Endodermal cell (in vitro differentiated cells): ENCODE results near the gene SLC6A1. TPM values are rescaled to one million over a fixed set of nuclear protein-coding genes. Genes with fewer than 3 reads are reported as not detected.

Experiments used
- DNase-seq: peaks from one replicate; pipeline ENCODE4 v3.0.0-alpha.2; 2017
- H3K27ac ChIP-seq: 2 replicates; pipeline ENCODE4 v1.5.1; 2013; ENCODE audit warnings: mild to moderate bottlenecking, low read depth, low read length, moderate library complexity
- H3K27me3 ChIP-seq: 2 replicates; pipeline ENCODE4 v1.6.1; 2013; ENCODE audit warnings: mild to moderate bottlenecking, low read length, moderate library complexity; ENCODE audit not compliant: insufficient read depth, control insufficient read depth, poor library complexity, severe bottlenecking
- H3K36me3 ChIP-seq: 2 replicates; pipeline ENCODE4 v1.7.0; 2013; ENCODE audit warnings: mild to moderate bottlenecking, low read length, moderate library complexity; ENCODE audit not compliant: control insufficient read depth, insufficient read depth
- H3K4me1 ChIP-seq: one replicate; pipeline ENCODE4 v1.7.0; 2013; ENCODE audit warnings: low read length; ENCODE audit not compliant: control insufficient read depth, insufficient read depth
- H3K4me3 ChIP-seq: 2 replicates; pipeline ENCODE4 v1.5.1; 2013; ENCODE audit warnings: mild to moderate bottlenecking, low read length, moderate library complexity
- H3K9ac ChIP-seq: 2 replicates; pipeline ENCODE4 v1.6.1; 2013; ENCODE audit warnings: mild to moderate bottlenecking, low read length, moderate library complexity; ENCODE audit not compliant: poor library complexity, severe bottlenecking; ENCODE audit errors: extremely low read depth
- H3K9me3 ChIP-seq: 2 replicates; pipeline ENCODE4 v1.6.1; 2013; ENCODE audit warnings: mild to moderate bottlenecking, low read length, moderate library complexity; ENCODE audit not compliant: control insufficient read depth
- H3K27ac Mint-ChIP-seq: 2 replicates; pipeline ENCODE4 v1.8.0; 2020; ENCODE audit warnings: mixed read lengths
- H3K27me3 Mint-ChIP-seq: 2 replicates; pipeline ENCODE4 v1.8.0; 2021; ENCODE audit warnings: mild to moderate bottlenecking, mixed read lengths; ENCODE audit not compliant: insufficient read depth
- H3K36me3 Mint-ChIP-seq: 2 replicates; pipeline ENCODE4 v1.8.0; 2020; ENCODE audit warnings: low read depth, mixed read lengths
- H3K4me1 Mint-ChIP-seq: 2 replicates; pipeline ENCODE4 v1.8.0; 2020; ENCODE audit warnings: mixed read lengths
- H3K4me3 Mint-ChIP-seq: 2 replicates; pipeline ENCODE4 v1.8.0; 2020; ENCODE audit warnings: mild to moderate bottlenecking, moderate library complexity, mixed read lengths
- H3K9me3 Mint-ChIP-seq: 2 replicates; pipeline ENCODE4 v1.8.0; 2020; ENCODE audit warnings: mild to moderate bottlenecking, mixed read lengths
- WGBS, 2 experiments: methylation state at CpG; one replicate each; pipeline versions ENCODE4 v1.1.5 to v1.1.7; 2013; ENCODE audit warnings: missing lambda C conversion rate in 2 of 2, mixed read lengths in 1 of 2; ENCODE audit not compliant: insufficient coverage in 1 of 2, insufficient read length in 1 of 2; 5-methylcytosine and 5-hydroxymethylcytosine counted together
- total RNA-seq, 2 donors: library from RNA; stranded (reverse); fragmentation: NEBNext Ultra II Directional in 1 of 2; extraction: Animal tissue kit (Norgen Biotek cat#: 25700) in 1 of 2; gene quantifications; 2 replicates in 1 of 2; 3 replicates in 1 of 2; pipeline ENCODE4 v1.2.1, GENCODE V29; 2021
- TF ChIP-seq, protein P1 (sequence below): fragments of 200-600 bp; sonication (generic); conservative IDR thresholded peaks from 2 replicates; pipeline ENCODE4 v1.5.0; 2021; ENCODE audit warnings: antibody characterized with exemption, mild to moderate bottlenecking

The SLC6A1 gene
- total RNA-seq, 2 donors from 2014 or later: 0.42 to 3.6 TPM

DNA sequence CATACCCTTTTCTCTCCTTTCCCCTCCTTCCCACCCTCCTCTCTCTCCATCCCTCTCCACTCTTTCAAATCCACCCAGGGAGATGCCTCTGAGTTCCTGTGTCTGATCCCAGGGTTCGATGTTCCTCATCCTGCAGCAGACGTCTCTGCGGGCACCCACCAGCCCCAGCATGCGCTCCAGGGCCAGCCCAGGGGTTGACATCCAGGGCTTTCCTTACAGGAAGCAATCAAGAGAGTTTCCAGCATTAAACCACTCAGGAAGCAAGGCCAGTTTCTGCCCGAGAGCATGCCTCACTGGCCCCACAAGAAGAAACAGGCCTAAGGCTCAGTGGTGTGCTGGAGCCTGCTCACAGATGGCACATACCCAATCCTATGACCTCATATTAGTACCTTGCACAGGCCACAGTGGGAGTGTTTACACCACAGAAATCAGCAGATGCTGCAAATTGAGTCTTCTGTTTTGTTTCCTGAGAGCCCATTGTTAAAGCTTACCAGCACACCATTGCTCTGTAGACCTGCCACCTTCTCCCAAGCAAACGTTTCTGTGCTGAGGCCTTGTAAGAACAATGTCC, 13.2 kb downstream of the SLC6A1 start:
- Histone ChIP-seq H3K27me3 (no peaks in the 10 kb centered on the region), H3K9me3 (no peaks in the 10 kb centered on the region)
- peaks cover 8% of the 10 kb centered on the region for H3K27me3 Mint-ChIP-seq

DNA sequence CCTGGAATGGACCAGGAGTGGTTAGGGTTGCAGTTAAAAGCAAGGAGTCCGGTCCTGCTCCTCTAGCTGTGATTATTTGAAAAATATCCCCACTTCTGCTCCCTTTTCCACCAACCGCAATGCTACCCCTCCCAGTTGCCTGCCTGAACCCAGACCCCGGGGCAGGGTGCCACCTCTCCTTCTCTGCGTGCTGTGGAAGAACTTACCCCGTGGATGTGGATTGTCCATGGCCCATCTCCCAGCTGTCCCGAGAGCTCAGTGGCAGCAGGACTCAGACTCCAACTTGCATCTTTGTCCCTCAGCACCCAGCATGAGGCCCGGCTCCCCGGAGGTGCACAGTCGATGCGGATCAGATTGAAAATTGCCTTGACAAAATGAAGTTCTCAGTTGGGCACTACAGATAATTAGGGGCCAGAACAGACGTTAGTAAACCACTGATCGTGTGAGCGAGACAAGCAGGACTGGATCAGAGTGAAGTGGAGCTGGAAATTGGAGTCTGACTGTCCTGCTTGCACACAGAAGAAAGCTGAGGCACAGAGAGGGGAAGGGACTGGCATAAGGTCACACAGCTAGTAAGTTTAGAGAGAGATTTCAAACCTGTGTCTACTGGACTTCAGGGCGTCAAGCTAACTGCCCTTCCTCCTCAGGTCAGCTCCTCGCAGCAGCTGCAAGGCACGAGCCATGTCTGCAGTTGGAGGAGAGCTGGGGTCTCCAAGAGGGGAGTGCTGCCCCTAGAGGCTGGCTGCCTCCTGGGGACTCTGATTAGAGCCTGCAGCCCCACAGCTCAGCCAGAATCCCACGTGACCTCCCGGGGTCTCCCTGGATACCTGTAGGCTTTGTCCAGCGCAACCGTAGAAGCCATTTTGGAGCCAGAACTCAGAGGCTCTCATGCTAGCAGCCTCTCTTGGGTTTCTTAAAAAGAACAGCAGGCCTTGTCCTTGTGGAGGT, 14.7 kb downstream of the SLC6A1 start:
- no peaks in the 10 kb centered on the region for H3K27me3 ChIP-seq
- Mint-ChIP-seq H3K4me1 (peaks cover 5% of the 10 kb centered on the region), H3K4me3 (no peak overlapping the region), H3K9me3 (no peaks in the 10 kb centered on the region), H3K27ac (no peak overlapping the region), H3K27me3 (peaks cover 4% of the 10 kb centered on the region), H3K36me3 (no peaks in the 10 kb centered on the region)
- no peak overlapping the region for H3K9ac ChIP-seq
- no peaks in the 10 kb centered on the region for H3K36me3 ChIP-seq
- no peak overlapping the region for H3K4me3 ChIP-seq
- H3K9me3 ChIP-seq: no peaks in the 10 kb centered on the region
- DNase-seq: peak; percentile 89
- 82 to 84% methylated on average over 10 to 20 of the region's 20 CpGs for WGBS, 2 experiments
- TF ChIP-seq, protein P1, sequence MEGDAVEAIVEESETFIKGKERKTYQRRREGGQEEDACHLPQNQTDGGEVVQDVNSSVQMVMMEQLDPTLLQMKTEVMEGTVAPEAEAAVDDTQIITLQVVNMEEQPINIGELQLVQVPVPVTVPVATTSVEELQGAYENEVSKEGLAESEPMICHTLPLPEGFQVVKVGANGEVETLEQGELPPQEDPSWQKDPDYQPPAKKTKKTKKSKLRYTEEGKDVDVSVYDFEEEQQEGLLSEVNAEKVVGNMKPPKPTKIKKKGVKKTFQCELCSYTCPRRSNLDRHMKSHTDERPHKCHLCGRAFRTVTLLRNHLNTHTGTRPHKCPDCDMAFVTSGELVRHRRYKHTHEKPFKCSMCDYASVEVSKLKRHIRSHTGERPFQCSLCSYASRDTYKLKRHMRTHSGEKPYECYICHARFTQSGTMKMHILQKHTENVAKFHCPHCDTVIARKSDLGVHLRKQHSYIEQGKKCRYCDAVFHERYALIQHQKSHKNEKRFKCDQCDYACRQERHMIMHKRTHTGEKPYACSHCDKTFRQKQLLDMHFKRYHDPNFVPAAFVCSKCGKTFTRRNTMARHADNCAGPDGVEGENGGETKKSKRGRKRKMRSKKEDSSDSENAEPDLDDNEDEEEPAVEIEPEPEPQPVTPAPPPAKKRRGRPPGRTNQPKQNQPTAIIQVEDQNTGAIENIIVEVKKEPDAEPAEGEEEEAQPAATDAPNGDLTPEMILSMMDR: peak; percentile 76
- no peaks in the 10 kb centered on the region for H3K4me1 ChIP-seq
- H3K27ac ChIP-seq: no peak overlapping the region

More for the DNA sequence above, 13.2 kb downstream of the SLC6A1 start:
- H3K4me3 ChIP-seq: no peak overlapping the region
- H3K9ac ChIP-seq: no peak overlapping the region
- Mint-ChIP-seq H3K4me3 (no peak overlapping the region), H3K27ac (no peak overlapping the region), H3K36me3 (no peaks in the 10 kb centered on the region), H3K9me3 (no peaks in the 10 kb centered on the region), H3K4me1 (peaks cover 8% of the 10 kb centered on the region)
- 84 to 86% methylated on average over 2 to 6 of the region's 6 CpGs for WGBS, 2 experiments
- no peaks in the 10 kb centered on the region for H3K4me1 ChIP-seq
- TF ChIP-seq, protein P1: no peak
- H3K27ac ChIP-seq: no peak overlapping the region
- H3K36me3 ChIP-seq: no peaks in the 10 kb centered on the region
- no peak for DNase-seq

GRCh38 chr3:11009898-11010297, 17.4 kb downstream of the SLC6A1 start:
- Mint-ChIP-seq H3K9me3 (no peaks in the 10 kb centered on the region), H3K27me3 (no peaks in the 10 kb centered on the region), H3K4me3 (no peak overlapping the region), H3K4me1 (peaks cover 2% of the 10 kb centered on the region), H3K27ac (no peak overlapping the region), H3K36me3 (no peaks in the 10 kb centered on the region)
- TF ChIP-seq, protein P1: no peak
- WGBS, 2 experiments: 86 to 95% methylated on average over 4 of the region's 4 CpGs
- H3K36me3 ChIP-seq: no peaks in the 10 kb centered on the region
- no peaks in the 10 kb centered on the region for H3K4me1 ChIP-seq
- H3K9ac ChIP-seq: no peak overlapping the region
- H3K9me3 ChIP-seq: no peaks in the 10 kb centered on the region
- H3K27ac ChIP-seq: no peak overlapping the region
- DNase-seq: no peak
- H3K27me3 ChIP-seq: no peaks in the 10 kb centered on the region
- H3K4me3 ChIP-seq: no peak overlapping the region
